ENCODE data around the gene SCN4B. TPM values are rescaled to one million over a fixed set of nuclear protein-coding genes. Genes with fewer than 3 reads are reported as not detected.
A peak's percentile ranks its signal among the peaks of the same experiment; 100 is the strongest.

SCN4B gene
- total RNA-seq, 1 donor from 2014 or later: 2.5 TPM

DNA sequence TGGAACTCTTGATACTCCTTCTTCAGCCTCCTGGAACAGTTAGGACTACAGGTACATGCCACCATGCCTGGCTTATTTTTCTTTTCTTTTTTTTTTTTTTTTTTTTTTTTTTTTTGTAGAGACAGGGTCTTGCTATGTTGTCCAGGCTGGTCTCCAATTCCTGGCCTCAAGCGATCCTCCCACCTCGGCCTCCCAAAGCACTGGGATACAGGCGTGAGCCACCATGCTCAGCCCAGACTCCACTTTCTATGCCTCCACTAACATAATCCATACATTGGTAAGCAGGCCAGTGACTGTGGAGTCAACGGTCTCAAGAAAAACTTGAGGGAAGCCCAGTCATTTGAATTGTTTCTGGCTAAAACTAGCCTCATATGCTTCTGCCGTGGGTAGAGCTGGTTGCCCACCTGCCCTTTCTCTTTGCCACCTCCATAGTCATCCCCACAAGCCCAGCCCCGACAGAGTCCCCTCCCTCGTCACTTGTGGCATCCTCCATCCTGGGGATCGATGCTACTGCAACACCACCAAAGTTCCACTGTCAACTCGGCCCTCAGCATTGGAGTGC lies 21.5 kb upstream of the SCN4B start:
- ATAC-seq: no peak

DNA sequence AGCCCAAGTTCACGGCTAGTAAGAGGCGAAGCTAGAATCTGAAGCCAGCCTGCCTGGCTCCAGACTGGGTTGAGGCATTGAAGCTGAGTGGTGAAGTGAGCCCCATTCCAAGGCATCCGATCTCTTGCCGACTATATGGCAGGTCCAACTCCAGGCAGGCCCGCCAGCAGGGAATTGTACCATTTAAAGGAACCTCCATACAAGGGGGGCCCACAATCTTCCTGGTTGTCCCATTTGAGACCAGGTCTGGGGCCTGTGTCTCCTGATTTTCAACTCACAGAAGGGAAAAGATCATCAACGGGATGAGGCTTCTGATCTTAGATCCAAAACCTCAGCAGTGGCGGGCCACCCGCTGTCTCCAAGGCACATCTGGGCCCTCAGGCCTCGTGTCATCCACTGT lies 19.7 kb upstream of the SCN4B start:
- ATAC-seq: no peak

- peak; percentile 67 for ATAC-seq
Measured at GRCh38 chr11:118171269-118172062, 18.8 kb upstream of the SCN4B start.

- no peak for ATAC-seq
Measured at GRCh38 chr11:118170882-118171268, 18.3 kb upstream of the SCN4B start.

DNA sequence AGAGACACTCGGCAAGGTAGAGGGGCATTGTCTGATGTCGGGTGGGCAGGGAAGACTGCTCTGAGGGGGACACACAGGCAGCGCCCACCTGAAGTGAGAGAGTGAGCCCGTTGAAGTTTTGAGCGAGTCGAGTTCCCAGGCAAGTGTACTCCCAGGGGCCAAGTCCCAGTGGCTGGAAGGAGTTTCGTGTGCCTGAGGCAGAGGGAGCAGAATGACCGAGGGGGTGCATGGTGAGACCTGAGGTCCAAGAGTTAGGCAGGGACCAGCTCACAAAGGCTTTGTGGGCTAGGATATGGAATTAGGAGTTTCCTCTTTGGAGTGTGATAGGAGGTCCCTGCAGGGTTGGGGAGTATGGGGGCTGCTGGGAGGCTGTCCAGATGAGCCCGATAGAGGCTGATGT lies 17.6 kb upstream of the SCN4B start:
- ATAC-seq: no peak

- no peak for ATAC-seq
Measured at GRCh38 chr11:118169300-118170140, 16.9 kb upstream of the SCN4B start.

DNA sequence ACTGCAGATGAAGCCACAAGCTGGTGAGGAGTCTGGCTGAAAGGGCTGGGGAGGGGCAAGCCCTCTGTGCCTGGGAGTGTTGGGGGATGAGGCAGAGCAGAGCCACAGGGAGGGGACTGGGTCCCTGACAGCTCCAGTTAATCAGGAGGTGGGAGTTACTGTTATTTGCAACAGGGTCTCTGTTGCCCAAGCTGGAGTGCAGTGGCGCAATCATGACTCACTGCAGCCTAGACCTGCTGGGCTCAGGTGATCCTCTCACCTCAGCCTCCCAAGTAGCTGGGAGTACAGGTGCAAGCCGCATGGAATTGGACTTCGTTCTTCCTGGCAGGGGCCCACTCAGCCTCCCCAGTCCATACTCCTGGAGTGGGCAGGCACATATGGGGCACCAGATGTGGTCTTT lies 16.1 kb upstream of the SCN4B start:
- no peak for ATAC-seq

- no peak for ATAC-seq
Measured at GRCh38 chr11:118168316-118168715, 15.7 kb upstream of the SCN4B start.

DNA sequence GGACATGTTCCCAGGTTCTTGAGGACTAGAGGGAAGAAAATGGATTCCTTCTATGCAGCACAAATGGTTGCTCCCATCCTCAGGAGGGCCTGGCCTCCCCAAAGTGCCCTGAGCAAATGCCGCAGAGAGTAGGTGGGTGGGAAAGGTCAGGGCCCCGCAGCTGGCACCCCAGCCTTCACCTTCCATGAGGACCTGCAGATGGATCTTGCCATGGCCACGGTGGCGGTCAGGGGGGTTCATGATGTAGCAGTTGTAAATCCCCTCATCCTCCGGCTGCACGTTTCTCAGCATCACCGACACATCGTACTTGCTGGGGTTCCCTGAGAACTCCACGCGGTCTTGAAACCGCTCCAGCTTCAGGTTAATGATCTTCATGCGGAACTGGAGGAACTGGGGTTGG lies 15.3 kb upstream of the SCN4B start:
- no peak for ATAC-seq

DNA sequence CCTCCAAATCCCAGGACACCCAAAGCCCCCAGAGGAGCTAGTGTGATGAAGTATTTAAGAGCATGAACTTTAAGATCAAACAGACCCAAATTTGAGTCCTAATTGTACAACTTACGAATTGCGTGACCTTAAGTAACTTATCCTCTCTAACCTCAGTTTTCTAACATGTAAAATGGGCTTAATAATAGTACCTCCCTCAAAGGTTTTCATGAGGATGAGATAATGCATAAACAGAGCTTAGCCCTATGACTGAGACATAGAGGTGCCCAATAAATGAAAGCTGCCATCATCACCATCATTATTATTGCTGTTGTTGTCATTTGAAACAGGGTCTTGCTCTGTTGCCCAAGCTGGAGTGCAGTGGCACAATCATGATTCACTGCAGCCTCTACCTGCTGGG lies 14.6 kb upstream of the SCN4B start:
- no peak for ATAC-seq

DNA sequence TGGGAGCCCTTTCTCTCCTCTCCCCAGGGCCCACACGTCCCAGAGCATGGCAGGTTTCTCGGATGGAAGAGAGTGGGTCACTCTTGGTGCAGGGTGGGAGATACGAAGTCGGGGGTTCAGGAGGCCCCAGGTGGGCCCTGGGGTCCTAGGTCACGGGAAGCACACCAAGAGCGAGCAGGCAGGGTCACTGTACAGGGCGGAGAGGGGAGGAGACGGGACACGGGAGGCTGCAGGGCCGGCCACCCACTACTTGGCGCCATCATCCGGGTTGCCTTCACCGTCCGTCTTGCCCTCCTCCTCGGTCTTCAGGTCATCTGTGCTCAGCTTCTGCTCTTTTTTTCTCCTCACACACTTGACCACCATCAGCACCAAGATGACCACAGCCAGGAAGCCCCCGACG lies 14.0 kb upstream of the SCN4B start:
- no peak for ATAC-seq

GRCh38 chr11:118164885-118165284 lies 12.3 kb upstream of the SCN4B start:
- ATAC-seq: no peak

DNA sequence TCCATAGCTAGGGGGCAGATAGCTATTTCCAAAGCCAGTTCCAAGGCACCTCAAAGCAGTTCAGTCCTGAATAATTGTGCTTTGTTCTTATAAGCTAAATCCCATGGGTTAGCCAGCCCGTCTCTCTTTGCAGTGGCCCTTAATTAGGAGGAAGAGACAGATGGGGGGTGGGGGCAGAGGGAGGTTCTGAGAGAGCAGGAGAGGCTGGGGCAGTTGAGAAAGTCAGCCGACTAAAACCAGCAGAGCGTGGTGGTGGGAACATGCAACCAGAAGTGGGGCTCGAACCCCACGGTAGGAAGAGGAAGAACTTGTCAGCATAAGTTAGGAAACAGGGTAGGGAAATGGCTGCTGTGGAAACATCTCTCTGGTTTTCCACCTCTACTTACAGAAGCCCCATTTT lies 10.9 kb upstream of the SCN4B start:
- ATAC-seq: no peak

DNA sequence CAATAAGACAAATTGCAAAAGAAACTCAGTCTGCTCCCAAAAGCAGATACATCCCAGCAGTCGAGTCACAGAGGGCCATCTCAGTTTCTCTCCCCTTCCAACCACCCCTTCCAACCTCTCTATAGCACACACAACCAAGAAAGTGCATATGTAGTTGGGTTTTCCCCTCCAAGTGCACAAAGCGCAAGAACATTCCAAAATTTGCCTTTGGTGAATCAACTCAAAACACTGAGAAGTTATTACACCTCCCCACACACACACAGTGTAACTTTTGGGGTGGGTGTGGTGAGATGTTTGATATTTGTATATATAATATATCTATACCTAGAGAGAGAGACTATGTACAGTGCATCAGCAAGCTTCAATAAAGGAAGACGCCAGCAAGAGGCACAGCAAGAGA lies 10.2 kb upstream of the SCN4B start:
- no peak for ATAC-seq

DNA sequence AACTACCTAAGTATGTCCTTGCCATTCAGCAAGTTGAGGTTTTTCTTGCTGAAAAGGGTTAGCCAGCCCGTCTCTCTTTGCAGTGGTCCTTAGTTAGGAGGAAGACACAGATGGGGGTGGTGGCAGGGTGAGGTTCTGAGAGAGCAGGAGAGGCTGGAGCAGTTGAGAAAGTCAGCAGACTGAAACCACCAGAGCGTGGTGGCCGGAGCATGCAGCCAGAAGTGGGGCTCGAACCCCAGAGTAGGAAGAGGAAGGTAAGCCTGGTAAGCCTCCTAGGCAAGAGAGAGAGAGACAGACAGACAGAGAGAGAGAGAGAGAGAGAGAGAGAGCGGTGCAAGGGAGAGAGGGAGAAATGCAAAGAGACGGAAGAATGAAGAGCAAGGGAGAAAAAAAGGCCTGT lies 9.2 kb upstream of the SCN4B start:
- ATAC-seq: no peak

- ATAC-seq: no peak
Measured at GRCh38 chr11:118157186-118157895, 4.7 kb upstream of the SCN4B start.

GRCh38 chr11:118156531-118157185 lies 4.0 kb upstream of the SCN4B start:
- ATAC-seq: no peak

DNA sequence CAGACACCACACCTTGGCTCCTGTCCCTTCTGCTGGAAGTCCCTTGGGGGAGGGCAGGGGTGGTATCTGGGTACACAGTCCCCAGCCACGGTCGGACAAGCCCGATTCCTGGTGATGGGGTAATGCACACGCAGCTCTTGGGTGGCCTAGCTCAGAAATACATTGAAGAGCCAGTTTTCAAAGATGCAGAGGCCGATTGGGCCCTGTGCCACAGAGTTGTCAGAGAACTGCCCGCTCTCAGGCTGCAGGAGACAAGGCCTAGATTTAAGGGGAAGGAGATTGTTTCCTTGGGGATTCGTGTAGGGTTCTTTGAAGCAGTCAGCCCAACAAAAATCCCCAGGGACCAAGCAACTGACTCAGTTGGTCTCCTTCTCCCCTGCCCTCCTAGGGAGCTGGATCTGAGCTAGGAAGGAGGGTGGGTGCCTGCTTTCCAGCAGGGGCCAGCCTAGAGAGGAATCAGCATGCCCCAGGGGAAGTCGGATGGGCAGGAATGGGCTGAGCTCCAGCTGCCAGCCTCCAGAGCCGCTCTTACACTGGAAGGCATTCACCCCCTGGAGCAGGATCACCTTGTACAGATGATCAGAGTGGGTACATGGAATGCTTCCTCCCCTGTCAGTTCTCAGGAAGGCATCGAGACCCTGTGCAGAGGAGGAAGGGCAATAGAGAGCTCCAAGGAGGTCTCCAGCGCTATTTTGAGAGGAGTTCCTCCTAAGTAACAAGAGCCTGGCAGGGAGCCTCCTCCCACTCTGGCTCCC lies 3.3 kb upstream of the SCN4B start:
- no peak for ATAC-seq

- no peak for ATAC-seq
Measured at GRCh38 chr11:118154641-118155040, 2.0 kb upstream of the SCN4B start.

GRCh38 chr11:118153976-118154375 lies 1.4 kb upstream of the SCN4B start:
- ATAC-seq: no peak

GRCh38 chr11:118153516-118153915 lies 893 bp upstream of the SCN4B start:
- ATAC-seq: no peak

Data from esophagus mucosa (tissue), 1 donor.